Globus pallidus (tissue), 1 donor: ENCODE results near the gene STX7.
"Not testable (repeated sequence)": the region's sequence is repeated elsewhere in the genome, so short reads cannot be mapped to it uniquely, and the experiment has no call there.

Source experiments
- DNase-seq: peaks from one replicate; pipeline ENCODE4 v3.0.0-alpha.2; 2015; ENCODE audit warnings: low spot score

STX7 gene, protein sequence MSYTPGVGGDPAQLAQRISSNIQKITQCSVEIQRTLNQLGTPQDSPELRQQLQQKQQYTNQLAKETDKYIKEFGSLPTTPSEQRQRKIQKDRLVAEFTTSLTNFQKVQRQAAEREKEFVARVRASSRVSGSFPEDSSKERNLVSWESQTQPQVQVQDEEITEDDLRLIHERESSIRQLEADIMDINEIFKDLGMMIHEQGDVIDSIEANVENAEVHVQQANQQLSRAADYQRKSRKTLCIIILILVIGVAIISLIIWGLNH

GRCh38 chr6:132512638-132513632 lies at the start of gene STX7:
Gene STX7, minus strand, starts transcription at chr6:132513116. Its CDS starts 9,586 bp downstream, at chr6:132503530.
- DNase-seq = peak; percentile 95

DNA sequence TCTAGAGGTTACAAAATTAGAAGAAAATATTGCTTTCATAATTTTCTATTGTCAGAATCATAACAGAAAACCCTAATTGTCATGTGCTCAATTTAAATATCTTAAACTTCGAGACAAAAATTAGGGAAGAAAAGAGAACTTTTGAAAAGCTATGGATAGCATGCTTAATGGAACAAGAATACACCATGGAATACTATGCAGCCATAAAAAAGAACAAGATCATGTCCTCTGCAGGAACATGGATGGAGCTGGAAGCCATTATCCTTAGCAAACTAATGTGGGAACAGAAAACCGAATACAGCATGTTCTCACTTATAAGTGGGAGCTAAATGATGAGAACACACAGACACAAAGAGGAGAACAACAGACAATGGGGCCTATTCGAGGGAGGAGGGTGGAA lies 47.2 kb upstream of the STX7 start:
- not testable (repeated sequence) for DNase-seq

GRCh38 chr6:132552372-132552771 lies 39.5 kb upstream of the STX7 start, which contains the start of gene TAAR8:
Gene TAAR8, plus strand, starts transcription at chr6:132552672. Its CDS starts 21 bp downstream, at chr6:132552693.
- no peak for DNase-seq

- no peak for DNase-seq
These were observed 38.3 kb upstream of the STX7 start for GRCh38 chr6:132551214-132551613.

GRCh38 chr6:132548746-132549463 lies 36.0 kb upstream of the STX7 start:
- DNase-seq = no peak

DNA sequence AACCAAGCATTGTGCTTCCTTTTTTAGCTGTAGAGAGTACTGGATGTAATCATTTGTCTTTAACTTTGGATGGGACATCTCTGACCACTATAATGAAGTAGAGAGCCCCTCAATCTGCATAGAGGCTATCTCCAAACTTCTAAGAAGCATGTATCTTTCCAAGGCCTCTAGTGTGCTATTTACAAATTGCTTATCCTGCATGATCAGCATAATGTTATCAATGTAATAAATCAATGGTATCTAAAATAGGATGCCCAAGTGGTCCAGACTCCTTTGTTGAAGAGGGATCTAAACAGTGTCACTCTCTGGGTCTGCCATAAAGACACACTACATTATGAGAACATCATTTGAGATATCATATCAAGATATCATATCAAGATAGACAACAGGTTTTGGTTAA lies 31.9 kb upstream of the STX7 start:
- no peak for DNase-seq

DNA sequence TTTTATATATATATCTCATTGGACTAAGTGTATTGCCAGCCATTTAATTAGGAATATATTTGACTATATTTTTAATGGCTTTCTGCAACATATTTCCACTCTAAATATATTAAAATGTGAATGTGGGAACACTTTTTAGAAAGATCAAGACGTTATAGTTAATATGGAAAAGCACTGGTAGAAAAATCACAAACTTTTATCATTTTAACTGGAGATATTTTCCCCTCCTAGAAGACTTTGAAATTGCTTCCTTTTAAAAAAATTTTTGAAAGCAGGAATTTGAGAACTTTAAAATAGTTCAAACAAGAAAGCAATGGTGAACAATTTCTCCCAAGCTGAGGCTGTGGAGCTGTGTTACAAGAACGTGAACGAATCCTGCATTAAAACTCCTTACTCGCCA lies 25.1 kb upstream of the STX7 start, which contains the start of gene TAAR9:
TSS of gene TAAR9 (plus strand) at position 301 of the 400 bp plus-strand sequence. CDS start at position 314, 13 bp downstream.
- DNase-seq = no peak

DNA sequence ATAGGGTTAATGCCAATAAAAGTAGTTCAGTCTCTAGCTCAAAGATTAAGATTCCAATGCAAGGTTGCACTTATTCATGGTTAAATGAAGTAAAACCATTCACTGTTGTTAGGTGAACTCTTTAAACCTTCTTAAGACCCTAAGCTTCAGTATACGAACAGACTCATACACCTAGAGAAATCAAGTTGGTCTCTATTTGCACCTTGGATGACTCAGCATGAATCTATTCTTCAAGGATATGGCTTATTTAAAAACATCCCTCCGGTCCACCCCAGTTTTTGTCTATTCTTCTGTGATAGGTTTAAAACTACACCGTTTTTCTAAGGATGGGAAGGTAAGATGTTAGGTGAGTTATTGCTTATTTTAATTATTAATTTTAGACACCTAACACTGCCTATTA lies 24.2 kb upstream of the STX7 start:
- no peak for DNase-seq

DNA sequence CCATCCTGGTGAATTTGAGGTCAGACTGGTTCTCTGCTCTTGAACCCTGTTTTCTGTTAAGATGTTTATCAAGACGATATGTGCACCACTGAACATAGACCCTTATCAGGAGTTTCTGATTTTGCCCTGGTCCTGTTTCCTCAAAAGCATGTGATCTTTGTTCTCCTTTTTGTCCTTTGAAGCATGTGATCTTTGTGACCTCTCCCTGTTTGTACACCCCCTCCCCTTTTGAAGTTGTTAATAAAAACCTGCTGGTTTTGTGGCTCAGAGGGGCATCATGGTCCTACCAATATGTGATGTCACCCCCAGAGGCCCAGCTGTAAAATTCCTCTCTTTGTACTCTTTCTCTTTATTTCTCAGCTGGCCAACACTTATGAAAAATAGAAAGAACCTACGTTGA lies 21.6 kb upstream of the STX7 start:
- DNase-seq = not testable (repeated sequence)

DNA sequence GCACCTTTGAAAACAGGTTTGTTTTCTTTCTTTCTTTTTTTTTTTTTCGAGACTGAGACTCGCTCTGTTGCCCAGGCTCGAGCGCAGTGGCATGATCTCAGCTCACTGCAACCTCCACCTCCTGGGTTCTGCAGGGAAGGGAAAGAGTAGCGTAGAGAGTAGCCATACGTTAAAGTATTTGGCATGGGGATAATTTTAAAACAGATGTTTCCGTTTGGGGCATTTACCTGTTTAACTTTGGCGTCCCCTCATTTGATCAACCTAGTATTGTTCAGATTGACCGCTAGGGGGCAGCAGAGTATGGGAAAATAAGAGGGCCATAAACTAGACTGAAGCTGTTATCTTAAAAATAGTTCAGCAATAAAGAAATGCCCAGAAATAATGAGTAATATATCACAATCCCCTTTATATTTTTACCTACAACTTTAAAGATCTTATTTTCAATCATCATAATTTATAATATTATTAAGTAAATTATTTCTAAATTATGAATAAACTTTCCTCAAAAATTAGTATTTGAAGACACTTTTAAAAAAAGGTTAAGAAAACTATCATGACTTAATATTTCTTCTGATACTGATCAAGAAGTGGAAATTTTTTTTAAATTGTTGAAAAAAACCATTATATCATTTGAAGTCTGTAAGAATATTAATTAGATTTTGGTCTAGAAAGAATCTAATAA lies 17.5 kb upstream of the STX7 start:
- peak; percentile 69 for DNase-seq

DNA sequence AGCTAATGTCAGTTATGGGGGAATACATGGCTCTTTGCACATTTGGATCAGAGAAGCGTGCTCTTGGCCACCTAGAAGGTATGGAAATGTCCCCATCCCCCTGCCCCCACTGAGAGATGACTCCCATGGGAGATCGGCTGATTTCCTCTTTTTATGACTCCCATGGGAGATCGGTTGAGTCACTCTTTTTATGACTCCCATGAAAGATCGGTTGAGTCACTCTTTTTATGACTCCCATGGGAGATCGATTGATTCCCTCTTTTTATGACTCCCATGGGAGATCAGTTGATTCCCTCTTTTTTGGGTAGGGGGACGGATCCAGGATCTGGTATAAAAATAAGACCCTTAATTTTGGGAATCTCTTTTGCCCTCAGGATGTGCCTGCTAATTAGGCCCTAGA lies 14.9 kb upstream of the STX7 start:
- no peak for DNase-seq

GRCh38 chr6:132526461-132526860 lies 13.5 kb upstream of the STX7 start:
- DNase-seq = no peak

DNA sequence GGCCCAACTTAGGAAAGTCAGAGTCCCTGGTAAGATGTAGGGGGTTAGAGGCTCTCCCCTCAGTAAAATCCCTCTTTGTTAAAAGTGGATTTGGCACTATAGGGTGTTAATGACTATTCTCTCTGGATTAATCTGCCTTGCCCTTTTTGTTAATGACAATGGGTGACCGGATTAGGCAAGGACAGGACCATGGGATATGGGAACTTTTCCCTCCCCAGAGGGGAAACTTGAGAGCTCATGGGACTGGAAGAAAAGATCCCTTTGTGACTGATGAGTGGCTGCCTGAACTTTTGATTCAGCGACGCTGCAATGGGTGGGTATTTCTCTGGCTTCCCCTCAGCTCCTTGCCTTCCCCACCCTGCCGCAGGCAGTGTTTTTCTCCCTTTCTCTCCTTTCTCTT lies 12.9 kb upstream of the STX7 start:
- no peak for DNase-seq

DNA sequence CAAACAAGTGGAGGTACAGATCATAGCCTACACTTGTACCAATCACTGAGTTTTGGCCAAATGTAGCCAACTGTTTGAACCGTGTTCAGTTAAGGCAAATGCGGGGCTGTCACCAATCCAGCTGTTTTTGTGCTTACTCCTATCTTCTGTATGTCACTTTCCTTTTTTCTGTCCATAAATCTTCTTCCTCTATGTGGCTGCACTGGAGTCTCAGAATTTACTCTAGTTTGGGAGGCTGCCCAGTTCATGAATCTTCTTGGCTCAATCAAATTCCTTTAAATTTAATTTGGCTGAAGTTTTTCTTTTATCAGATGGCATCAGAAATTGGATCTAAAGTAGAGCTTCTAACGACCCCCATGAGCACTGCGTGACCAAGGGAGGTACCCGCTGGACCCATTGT lies 11.7 kb upstream of the STX7 start:
- DNase-seq = no peak

GRCh38 chr6:132520953-132521352 lies 8.0 kb upstream of the STX7 start:
- no peak for DNase-seq

- DNase-seq = no peak
These were observed 2.5 kb upstream of the STX7 start for GRCh38 chr6:132515386-132515785.

DNA sequence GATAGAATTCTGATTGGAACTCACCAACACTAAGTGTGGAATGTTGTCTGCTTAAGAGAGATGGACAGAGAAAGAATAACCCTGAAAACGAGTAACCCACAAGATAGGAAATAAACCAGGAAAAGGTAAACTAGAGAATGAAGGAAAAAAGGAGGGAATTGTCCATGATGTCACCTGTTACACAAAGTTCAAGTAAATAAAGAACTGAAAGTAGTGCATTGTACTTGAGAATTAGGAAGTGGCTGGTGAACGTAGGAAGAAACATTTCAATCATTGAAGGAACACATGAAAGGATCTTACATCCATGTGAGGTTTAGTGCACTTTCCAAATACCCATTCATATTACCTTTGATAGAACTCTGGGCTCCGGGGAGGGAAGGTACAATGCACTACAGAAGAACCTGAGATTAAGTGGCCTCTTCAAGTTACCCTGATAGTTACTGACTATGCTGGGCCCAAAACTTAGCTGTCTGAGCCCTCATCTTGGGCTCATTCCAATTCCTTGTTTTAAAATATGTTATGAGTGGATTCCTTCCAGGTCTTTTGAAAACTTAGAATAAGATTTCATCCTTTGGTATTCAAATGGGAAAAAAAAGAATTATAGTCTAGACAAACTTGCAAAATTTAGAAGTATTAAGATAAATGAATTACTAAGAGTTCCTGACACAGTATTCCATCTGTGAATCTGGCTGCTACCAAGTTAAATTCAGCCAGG lies 1.1 kb upstream of the STX7 start:
- no peak for DNase-seq

- DNase-seq = no peak
These were observed 626 bp downstream of the STX7 start for GRCh38 chr6:132512342-132512637.

DNA sequence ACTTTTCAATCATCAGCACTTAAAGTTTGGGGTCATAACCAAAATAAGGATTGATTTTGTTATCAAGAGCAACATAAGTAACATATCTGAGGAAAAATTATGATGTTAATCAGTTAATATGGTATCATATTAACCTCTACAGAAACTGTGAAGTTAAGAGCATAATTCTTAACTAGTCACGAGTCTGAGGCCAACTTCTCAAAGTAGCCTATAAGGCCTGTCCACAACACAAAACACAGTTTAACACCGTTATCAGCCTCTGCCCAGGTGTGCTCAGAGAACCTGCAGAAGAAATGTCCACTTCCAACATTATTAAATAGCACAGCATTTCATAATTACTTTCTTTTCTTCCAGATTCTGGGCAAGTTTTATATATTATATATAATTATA lies 1.1 kb downstream of the STX7 start:
- DNase-seq = no peak

DNA sequence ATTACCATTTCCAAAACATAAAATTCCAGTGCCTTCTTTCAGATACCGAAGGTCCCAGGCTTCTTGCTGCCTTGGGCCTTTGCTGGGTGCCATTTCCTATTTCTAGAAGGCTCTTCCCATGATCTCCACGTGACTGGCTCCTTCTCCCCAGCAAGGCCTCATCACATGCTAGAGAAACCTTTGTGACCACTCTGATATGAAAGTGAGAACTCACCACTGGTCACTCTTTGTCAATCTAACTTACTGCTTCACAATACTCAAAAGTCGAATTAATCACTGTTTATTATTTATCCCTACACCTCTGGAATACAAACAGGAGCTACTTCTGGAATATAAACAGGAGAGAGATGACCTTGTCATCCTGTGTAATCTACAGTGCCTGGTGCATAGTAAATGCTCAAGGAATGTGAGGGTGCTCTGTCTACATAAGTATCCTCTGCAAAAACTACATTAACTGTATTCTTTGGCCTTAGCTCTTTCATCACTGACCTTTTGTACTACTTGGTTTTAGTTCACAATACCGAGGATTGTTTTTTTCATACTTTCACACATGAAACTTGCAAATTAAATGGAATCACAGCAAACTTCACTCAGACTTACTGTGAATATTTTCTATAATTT lies 1.6 kb downstream of the STX7 start:
- no peak for DNase-seq
